NCI-H2107 treated with DMSO at 0.1 percent for 48 hours (cell line): ENCODE data around the gene EEFSEC.
A peak's percentile ranks its signal among the peaks of the same experiment; 100 is the strongest.

ENCODE experiments used
- DNase-seq: peaks from one replicate; lab custom pipeline; 2025; ENCODE audit not compliant: unreplicated experiment; lab: John Stamatoyannopoulos, UW

Gene EEFSEC

DNA sequence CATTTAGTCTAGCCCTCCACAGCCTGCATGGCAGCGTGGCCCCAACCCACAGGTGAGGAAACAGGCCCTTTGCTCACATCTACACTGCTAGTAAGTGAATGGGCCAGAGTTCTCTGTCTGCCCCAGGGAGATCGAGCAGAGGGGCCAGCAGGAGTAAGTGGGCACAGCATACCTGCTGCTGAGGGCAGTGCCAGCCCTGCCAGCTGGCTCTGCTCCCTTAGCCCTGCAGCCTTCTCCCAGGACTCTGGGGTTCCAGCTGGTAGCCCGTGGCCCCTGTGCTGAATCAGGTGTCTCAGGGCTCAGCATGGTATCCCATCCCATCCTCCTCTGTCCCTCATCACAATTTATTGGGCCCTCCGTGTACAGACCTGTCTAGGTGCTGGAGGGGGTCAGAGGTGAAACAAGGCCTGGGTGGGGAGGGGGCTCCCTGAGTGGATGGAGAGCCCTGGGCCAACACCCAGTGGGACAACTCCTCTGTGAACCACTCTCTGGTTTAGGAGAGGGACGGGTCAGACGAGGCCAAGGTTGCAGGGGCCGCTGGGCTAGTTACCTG lies 211.6 kb downstream of the EEFSEC start:
- no peak for DNase-seq

DNA sequence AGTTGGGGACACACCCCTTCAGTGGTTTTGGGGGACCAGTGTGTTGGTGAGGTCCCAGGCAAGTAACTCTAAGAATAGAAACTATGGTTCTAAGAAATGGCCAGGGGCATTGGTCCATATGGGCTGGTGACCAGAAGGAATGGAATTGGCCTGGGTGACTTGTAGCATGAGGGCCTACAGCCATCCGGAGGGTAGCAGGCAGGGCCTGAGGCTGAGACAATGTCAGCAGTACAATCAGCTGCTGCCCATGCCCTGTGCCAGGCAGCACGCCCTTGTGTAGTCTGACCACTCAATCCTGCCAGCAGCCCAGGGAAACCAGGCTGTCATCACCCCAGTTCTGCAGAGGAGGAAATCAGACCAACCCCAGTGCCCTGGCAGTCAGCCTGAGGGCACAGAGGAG lies 212.9 kb downstream of the EEFSEC start:
- no peak for DNase-seq

DNA sequence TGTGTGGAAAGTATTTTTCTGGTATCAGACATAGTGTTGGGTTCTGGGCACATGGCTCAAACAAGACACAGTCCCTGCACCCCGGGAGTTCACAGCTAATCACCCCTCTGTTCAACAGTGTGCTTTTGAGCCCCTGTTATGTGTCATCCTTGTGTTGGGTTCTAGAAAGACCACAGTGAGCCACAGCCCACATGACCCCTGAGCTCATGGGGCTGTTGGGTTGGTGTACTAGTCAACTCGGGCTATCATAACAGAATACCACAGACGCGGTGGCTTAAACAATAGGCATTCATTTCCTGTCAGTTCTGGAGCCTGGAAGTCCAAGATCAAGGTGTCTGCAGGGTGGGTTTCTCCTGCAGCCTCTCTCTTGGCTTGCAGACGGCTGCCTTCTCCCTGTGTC lies 213.4 kb downstream of the EEFSEC start:
- DNase-seq: no peak

DNA sequence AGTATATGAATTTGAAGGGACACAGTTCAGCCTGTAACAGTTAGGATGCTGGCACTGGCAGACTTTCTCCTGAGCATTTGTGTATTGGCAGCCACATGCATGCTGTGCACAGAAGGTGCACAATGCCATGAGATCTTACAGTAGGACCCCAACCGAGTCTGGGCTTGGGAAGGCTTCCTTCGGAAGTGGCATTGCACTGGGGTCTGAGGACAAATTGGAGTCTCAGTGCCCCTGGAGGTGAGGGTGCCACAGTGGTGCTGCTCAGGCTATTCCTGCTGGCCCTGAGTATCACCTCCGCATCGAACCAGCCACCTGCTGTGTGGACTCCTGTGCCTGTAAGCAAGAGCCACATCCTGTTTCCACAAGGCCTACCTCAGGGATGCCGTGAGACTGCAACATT lies 213.9 kb downstream of the EEFSEC start:
- no peak for DNase-seq

DNA sequence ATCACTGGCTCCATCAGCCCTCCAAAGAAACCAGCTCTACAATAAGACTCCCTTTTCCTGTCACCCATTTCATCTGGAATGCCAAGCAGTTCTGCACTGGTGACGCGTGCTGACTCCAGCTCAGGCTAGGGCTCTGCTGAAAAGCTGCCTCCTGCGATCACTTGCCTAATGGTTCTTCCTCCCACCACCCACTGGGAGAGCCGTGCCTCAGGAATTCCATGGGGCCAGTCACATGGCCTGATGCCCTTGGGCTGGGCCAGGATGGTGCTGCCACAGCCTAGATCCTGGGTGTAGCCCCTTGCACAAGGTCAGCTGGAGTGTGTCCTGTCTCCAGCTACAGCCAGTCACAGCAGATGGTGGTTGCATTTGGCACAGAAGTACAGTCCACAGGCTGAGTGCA lies 214.5 kb downstream of the EEFSEC start:
- DNase-seq: no peak

DNA sequence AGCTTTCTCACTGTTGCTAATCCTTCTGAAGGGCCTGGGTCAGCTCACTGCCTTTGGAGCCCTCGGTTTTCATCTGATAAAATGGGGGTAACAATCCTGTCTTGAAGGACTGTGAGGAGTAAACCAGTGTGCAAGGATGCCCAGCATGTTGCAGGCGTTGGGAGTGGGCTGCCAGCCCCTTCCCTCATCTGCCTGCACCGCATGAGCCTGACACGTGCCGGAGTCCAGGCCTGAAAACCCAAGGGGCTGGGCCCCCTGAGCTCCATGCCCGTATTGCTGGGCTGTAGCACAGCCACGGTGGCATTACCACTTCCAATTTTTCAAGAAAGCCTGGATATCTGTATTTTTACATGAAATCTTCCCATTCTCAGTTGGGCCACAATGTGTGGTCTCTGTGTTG lies 215.3 kb downstream of the EEFSEC start:
- no peak for DNase-seq

DNA sequence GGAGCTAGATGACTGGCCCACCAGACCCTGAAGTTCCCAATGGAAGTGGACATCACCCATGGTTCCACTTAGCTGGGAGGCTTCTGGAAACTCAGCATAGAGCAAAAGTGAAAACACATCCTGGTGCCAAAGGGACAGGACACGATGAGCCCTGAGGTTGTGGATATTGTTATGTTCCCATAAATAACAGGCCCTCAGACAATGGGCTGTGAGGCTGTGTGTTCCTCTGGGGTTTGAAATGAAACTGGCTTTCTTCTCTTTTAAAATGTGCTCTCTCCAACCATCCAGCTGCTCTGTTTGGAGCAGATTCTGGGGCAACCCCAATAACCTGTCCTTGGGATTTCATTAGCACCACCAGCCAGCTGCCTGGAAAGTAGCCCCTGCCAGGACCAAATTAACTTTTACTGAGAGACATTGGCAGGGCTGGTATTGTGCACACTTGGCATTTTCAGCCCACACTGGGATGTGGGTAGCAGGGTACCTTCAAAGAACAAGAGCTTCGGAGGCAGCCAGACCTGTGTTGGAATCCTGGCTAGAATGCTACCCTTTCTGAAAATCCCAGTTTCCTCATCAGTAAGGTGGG lies 215.9 kb downstream of the EEFSEC start:
- DNase-seq: no peak

DNA sequence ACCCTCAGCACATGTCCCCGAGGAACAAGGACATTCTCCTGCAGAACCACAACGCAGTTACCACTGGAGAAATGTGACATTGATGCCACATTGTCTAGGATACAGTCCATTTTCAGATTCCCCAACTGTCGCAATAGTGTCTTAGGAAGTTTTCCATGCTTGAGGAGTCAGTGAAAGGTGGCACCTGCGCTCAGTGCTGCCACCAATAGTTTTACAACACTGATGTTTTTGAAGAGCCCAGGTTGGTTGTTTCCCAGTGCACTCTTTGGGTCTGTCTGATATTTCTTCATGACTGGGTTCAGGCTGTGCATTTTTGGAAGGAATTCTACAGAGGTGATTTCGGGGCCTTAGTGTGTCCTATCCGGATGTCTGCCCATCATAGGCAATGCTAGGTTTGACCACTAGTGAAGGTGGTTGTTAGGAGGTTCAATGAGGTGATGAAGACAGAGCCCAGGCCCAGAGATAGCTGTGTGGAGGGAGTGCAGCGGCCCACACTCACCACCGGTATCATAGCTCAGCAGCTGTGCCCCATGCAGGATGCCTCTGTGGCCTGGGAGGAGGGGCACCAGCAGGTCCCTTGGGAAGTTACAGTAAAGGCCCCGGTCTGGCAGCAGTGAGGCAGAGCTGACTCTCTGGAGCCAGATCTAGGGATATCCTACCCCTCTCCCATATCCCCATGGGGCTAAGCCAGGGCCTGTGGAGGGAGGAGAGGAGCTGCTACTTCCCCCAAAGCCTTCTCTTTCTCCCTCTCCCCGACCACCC lies 216.8 kb downstream of the EEFSEC start:
- DNase-seq: peak; percentile 8

DNA sequence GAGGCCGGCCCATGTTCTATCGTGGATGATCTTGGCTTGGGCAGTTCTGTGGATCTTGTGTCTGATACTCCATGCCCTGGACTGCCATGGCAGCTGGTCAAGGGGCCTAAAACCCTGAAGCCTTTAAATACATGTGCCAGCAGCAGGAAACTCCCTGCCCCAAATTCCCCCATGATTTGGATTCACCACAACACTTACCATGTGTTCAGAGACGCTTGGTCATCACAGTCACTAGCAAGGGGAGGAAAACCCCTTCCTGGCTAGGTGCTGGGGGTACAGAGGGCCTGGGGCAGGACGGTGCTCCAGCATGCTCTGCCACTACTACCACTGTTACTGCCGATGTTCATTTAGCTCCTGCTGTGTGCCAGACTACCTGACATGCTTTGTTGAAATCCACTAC lies 219.0 kb downstream of the EEFSEC start:
- DNase-seq: no peak

DNA sequence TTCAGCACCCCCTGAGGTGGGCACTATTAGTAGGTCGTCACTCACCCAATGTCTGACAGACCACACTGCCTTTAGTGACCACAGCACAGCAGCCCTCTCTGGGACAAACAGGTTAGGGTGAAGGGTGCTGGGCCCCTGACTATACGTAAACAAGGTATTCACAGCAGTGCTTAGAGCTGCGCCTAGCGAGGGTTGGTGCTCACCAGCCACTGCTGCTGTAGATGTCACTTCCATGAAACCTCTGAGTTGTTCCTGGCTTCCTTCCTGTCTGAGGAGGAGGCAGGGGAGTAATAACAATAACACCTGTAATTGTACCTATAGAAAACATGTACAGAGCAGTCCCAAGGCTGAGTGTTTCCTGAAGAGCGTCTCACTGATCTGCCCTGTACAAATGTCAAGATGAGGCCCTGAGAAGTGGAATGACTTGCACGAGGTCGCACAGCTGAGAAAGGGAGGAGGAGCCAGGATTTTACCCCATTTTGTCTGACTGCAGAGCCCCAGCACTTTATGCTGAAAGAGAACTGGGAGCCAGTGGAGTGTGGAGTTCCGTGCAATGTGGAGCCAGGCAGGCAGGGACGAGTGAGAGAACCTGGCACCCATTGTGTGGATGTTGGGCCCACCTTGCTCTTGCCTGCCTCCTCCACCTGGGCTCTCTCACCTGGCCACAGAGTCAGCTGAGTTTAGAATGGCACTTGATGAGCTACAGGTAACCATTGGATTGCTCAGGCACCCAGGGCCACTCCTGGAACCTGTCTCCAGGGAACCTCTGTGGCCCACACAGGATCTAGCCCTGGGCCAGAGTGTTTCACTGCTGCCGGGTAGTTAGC lies 219.6 kb downstream of the EEFSEC start:
- DNase-seq: no peak

DNA sequence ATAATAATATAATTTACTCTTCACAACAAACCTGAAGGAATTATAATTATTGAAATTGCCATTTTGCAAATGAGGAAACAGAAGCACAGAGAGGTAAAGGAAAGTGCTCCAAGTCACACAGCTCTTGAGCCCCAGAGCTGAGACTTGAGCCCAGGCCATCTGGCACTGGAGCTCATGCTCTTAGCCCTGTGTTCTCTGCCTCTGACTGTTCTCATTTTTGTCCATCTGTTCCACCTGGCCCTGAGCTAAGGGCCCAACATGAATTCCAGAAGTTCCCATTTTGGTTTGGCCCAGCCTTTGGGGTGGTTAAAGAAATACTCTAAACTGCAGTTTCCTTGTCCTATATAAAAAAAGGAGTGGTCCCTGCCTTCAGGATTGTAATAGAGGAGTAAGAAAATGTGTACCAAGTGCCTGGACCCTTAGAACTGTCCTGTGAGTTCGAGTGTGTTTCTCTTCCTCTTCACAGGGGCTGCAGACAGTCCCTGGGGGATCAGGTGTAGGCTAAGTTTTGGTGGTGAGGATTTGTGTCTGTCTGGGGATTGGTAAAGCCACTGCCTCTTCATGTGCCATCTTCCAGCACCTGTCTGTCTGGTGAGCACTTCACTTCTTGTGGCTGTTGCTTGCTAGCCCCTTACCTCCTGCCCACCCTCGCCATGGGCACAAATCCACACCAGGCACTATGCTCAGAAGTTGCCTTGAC lies 221.6 kb downstream of the EEFSEC start:
- DNase-seq: no peak

DNA sequence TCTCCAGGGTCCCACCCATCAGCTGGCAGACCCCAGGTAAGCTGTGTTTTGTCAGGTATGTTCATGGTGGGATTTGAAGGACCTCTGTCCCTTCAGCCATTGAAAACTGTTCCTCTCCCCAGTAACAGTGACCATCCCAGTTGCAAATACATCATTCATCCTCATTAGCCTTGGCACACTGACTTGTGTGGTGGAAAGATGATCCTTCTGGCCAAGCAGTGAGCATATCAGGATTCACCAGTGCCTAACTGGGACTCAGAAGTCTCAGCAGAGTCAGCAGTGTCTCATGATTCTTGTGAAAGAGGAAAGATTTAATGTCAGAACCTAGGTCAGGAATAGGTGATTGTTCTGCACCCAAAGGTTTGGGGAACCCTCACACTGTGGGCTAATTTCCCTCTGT lies 223.2 kb downstream of the EEFSEC start:
- no peak for DNase-seq

DNA sequence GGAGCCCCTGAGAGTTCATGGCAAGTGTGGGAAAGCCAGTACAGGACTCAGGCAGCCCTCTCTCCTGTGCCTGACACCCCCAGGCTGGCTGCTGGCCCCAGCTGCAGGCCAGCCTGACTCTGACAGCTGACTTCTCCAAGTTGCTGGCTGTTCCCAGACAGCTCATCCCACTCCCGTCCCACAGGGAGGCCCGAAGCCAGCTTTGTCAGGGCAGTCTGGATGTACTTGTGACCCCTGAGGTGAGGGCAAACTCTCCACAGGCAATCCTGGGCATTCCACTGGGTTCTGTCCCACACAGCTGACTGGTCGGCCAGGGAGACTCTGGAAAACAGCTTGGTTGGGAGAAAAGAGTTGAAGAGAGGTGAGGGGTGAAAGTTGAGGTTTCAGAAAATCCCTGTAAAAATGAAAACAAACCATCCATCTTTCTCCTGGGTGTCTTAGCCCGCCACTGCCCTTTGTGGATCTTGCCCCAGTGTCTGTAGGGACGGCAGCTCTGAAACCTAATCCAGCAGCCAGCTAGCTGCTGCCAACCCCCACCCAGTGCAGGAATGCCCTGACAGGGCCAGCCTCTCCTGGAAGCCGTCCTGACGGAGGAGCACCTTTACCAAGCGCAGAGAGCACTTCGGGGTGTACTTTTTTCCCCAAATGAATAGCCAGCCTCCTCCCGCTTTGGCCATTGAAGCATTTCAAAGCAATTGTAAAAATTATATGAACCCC lies 225.5 kb downstream of the EEFSEC start:
- no peak for DNase-seq

DNA sequence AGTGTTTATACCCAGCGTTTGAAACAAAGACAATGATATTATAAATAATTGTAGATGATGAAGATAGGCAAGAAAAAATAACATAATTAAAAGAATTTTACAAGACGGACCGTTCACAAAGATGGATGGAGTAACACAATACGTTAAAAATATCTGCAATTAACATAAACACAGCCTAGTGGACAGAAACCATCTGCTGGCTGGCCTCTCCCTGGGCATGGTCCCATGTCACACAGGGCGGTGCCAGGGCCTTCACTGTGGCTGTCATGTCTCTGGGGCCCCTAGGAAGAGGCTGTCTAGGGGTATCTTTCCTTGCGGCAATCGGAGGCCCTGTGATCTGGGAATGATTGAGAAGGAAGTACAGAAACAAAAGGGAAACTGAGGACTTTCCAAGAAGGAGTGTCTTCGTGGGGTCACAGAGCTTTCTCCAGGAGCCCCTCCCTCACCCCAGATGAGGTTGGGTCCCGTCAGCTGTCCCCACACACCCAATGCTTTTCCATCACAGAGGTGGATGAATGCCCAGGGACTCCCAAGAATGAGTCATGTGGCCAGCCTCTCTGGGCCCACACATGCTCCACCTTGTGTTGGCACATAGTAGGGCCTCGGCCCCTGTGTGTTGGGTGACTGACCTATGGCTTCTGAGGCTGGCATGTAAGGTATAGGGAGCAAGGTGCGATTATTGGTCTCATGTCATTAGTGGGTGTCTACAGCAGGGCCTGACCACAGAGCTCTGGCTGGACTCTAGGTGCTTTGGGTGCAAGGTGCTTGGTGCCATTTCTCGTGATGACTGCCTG lies 226.3 kb downstream of the EEFSEC start:
- DNase-seq: no peak

DNA sequence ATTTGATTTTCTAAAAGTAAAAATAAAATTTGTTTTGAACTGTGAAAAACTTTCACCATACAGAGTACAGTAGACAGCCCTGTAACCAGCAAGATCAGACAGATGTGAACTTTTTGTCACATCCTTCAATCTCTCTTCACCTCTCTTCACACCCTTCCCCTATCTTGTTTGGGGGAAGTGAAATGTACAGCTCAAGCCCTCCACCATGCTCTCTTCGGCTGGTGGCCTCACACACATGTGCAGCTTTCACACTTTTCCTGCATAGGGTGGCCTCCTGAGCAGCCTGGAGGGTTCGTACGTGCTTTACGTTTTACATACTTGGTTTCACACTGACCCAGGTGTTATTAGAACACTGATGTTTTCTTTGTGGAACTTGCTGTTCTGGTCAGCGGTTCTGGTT lies 227.0 kb downstream of the EEFSEC start:
- DNase-seq: no peak

DNA sequence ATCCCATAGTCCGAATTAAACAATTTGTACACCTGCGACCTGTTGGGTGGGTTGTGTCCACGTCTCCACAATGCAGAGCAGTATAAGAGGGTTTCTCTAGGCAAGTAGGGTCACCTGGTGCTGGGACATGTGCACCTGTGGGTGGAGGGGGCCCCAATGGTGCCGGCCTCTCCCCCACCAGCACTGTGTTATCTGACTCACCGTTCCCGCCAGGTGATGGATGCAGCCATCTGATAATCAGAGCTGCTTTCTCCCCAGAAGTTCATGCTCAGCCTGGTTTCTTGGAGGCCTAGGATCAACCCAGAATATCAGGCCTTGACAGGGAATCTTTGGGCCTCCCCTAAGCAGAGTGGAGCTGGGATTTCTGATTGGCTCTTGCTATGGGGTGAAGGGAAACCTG lies 227.4 kb downstream of the EEFSEC start:
- no peak for DNase-seq

DNA sequence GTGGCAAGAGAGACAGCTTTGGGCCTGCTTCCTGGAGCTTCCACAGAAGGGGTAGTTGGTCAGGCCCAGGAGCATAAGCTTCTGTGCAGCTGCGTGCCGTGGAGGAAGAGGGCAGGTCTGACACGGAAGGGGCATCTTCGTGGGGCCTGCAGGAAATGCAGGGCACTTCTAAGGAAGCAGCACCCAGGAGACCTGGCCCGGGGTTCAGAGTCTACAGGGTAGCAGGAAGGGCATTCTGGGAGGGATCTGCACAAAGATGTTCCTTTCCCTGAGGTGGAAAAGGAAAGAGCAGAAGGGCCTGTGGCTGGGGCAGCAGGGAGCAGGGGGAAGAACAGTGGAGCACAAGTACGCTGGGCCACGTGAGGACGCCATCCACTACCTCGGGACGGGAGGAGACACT lies 228.3 kb downstream of the EEFSEC start:
- DNase-seq: no peak

DNA sequence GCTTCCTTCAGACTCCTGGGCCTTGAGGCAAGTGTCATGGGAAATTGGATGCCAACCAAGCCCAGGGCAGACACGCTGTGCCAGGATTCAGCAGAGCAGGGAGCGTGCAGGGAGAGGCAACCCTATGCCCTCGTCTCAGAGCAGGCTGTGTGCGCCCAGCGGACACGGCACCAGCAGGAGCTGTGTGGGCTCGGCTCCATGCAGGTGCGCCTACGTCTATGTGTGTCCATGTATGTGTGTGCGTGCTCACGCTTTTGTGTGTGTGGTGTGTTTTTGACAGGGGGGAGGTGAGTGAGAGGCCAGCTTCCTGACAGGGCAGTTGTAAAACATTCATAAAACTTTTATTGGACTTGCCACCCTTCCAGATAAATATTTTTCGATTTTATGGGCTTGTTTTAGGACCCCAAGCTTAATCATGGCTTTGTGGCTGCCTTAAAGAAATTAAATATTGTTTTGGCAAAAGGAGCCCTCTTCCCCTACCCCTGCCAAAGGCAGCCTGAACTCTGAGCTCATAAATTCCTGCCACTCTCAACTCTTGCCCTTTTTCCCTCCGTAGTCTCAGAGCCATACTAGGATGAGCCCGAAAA lies 229.0 kb downstream of the EEFSEC start:
- no peak for DNase-seq
